Gastrocnemius medialis (tissue), 4 donors: ENCODE measurements around the gene RBKS.

Experiments used
- POLR2A ChIP-seq, 2 donors: fragments of 450-650 bp; IDR thresholded peaks; one replicate each; pipeline ENCODE4 v1.6.1; 2017; ENCODE audit warnings: antibody characterized with exemption in 2 of 2, mild to moderate bottlenecking in 2 of 2, moderate library complexity in 2 of 2
- TF ChIP-seq, protein P1 (sequence below), 5 experiments: fragments of 450-650 bp in 3 of 5; fragments of 200-600 bp in 2 of 5; sonication (generic) in 2 of 5; IDR thresholded peaks in 4 of 5; conservative IDR thresholded peaks in 1 of 5; 1 replicate in 4 of 5; 2 replicates in 1 of 5; pipeline ENCODE4 v1.5.1; 2016 to 2019; ENCODE audit warnings: antibody characterized with exemption in 5 of 5, mild to moderate bottlenecking in 3 of 5, moderate library complexity in 3 of 5

GRCh38 chr2:27935026-27935425 is 44.8 kb upstream of the RBKS start:
- TF ChIP-seq, protein P1, sequence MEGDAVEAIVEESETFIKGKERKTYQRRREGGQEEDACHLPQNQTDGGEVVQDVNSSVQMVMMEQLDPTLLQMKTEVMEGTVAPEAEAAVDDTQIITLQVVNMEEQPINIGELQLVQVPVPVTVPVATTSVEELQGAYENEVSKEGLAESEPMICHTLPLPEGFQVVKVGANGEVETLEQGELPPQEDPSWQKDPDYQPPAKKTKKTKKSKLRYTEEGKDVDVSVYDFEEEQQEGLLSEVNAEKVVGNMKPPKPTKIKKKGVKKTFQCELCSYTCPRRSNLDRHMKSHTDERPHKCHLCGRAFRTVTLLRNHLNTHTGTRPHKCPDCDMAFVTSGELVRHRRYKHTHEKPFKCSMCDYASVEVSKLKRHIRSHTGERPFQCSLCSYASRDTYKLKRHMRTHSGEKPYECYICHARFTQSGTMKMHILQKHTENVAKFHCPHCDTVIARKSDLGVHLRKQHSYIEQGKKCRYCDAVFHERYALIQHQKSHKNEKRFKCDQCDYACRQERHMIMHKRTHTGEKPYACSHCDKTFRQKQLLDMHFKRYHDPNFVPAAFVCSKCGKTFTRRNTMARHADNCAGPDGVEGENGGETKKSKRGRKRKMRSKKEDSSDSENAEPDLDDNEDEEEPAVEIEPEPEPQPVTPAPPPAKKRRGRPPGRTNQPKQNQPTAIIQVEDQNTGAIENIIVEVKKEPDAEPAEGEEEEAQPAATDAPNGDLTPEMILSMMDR (IDR thresholded peaks at IDR 0.05 in 4 of 5, conservative IDR thresholded peaks at IDR 0.05 in 1 of 5) = no peak
- no peak for TF ChIP-seq POLR2A (IDR thresholded peaks at IDR 0.05)
